ENCODE data around the gene CEP72.
"Not testable (repeated sequence)": the region's sequence is repeated elsewhere in the genome, so short reads cannot be mapped to it uniquely, and the experiment has no call there.

The CEP72 gene

GRCh38 chr5:686936-687335, 74.8 kb downstream of the CEP72 start:
- not testable (repeated sequence) for DNase-seq

- not testable (repeated sequence) for DNase-seq
Observed at GRCh38 chr5:688348-689010, 76.3 kb downstream of the CEP72 start.

- DNase-seq = not testable (repeated sequence)
Observed at GRCh38 chr5:690293-690692, 78.2 kb downstream of the CEP72 start.

GRCh38 chr5:691049-691448, 78.9 kb downstream of the CEP72 start:
- not testable (repeated sequence) for DNase-seq

GRCh38 chr5:691817-692528, 79.8 kb downstream of the CEP72 start:
- no peak for DNase-seq

GRCh38 chr5:692529-693041, 80.4 kb downstream of the CEP72 start:
- DNase-seq = not testable (repeated sequence)

- DNase-seq = peak; percentile 53
Observed at GRCh38 chr5:693271-694041, 81.3 kb downstream of the CEP72 start, which contains the start of gene TPPP. TSS of gene TPPP (minus strand) at chr5:693352. CDS start at chr5:678060, 15,292 bp downstream.

- DNase-seq = not testable (repeated sequence)
Observed at GRCh38 chr5:694042-694431, 81.9 kb downstream of the CEP72 start.

- DNase-seq = not testable (repeated sequence)
Observed at GRCh38 chr5:695475-695874, 83.3 kb downstream of the CEP72 start.

- DNase-seq = not testable (repeated sequence)
Observed at GRCh38 chr5:696191-696590, 84.1 kb downstream of the CEP72 start.

- DNase-seq = not testable (repeated sequence)
Observed at GRCh38 chr5:696753-697702, 84.9 kb downstream of the CEP72 start.
